Thyroid gland (tissue), 4 donors: ENCODE data around the gene LRP10.

ENCODE experiments used
- CTCF ChIP-seq, 6 experiments: fragments of 200-600 bp in 3 of 6; fragments of 450-650 bp in 3 of 6; sonication (generic) in 3 of 6; IDR thresholded peaks; one replicate each; pipeline ENCODE4 v1.5.1; 2016 to 2019; ENCODE audit warnings: antibody characterized with exemption in 6 of 6, mild to moderate bottlenecking in 2 of 6, inconsistent platforms in 1 of 6, moderate library complexity in 1 of 6
- POLR2A ChIP-seq, 2 donors: fragments of 450-650 bp; IDR thresholded peaks; one replicate each; pipeline ENCODE4 v1.6.1; 2017; ENCODE audit warnings: antibody characterized with exemption in 2 of 2, mild to moderate bottlenecking in 2 of 2, moderate library complexity in 1 of 2

GRCh38 chr14:22836301-22837113 lies 35.0 kb upstream of the LRP10 start, which contains the start of gene MMP14:
- peak in 1 of 2 donors; percentile 86 for TF ChIP-seq POLR2A (IDR thresholded peaks at IDR 0.05)
- TF ChIP-seq CTCF (IDR thresholded peaks at IDR 0.05) = peak in 3 of 6 experiments; percentile 29 to 39 (median 37)
